BLaER1 (cell line): ENCODE data around the gene CENPB.

Experiments
- H3K27ac ChIP-seq: shearing (Covaris generic); formaldehyde crosslinking; 2 replicates; pipeline ENCODE4 v1.8.1; 2022
- H3K27me3 ChIP-seq: shearing (Covaris generic); formaldehyde crosslinking; 2 replicates; pipeline ENCODE4 v1.8.1; 2022
- H3K36me3 ChIP-seq: shearing (Covaris generic); formaldehyde crosslinking; 2 replicates; pipeline ENCODE4 v1.8.1; 2022
- H3K4me1 ChIP-seq: shearing (Covaris generic); formaldehyde crosslinking; 2 replicates; pipeline ENCODE4 v1.8.1; 2022
- H3K4me2 ChIP-seq: shearing (Covaris generic); formaldehyde crosslinking; 2 replicates; pipeline ENCODE4 v1.8.1; 2022
- H3K4me3 ChIP-seq: shearing (Covaris generic); formaldehyde crosslinking; 2 replicates; pipeline ENCODE4 v1.8.1; 2022
- H3K9ac ChIP-seq: shearing (Covaris generic); formaldehyde crosslinking; 2 replicates; pipeline ENCODE4 v1.8.1; 2022
- H3K9me3 ChIP-seq: shearing (Covaris generic); formaldehyde crosslinking; 2 replicates; pipeline ENCODE4 v1.8.1; 2022
- H4K20me1 ChIP-seq: shearing (Covaris generic); formaldehyde crosslinking; 2 replicates; pipeline ENCODE4 v1.8.1; 2022
- Cebpa-rat ChIP-seq: shearing (Covaris generic); IDR thresholded peaks from 2 replicates; pipeline ENCODE4 v1.8.1; 2022

CENPB gene

GRCh38 chr20:3812259-3812681 lies 25.7 kb upstream of the CENPB start:
- Histone ChIP-seq H3K4me3 (no peak overlapping the region), H3K36me3 (no peaks in the 10 kb centered on the region), H3K9ac (no peak overlapping the region), H3K27ac (peak overlapping the region; percentile 66), H3K9me3 (no peaks in the 10 kb centered on the region), H3K4me1 (peaks cover 37% of the 10 kb centered on the region), H4K20me1 (no peaks in the 10 kb centered on the region), H3K4me2 (peak overlapping the region; percentile 69), H3K27me3 (no peaks in the 10 kb centered on the region)
- TF ChIP-seq Cebpa-rat, result no peak

GRCh38 chr20:3811467-3812258 lies 25.1 kb upstream of the CENPB start:
- Histone ChIP-seq H3K4me2 (peak overlapping the region; percentile 69), H3K4me3 (no peak overlapping the region), H3K36me3 (no peaks in the 10 kb centered on the region), H4K20me1 (no peaks in the 10 kb centered on the region), H3K27ac (peak overlapping the region; percentile 66), H3K27me3 (no peaks in the 10 kb centered on the region), H3K9ac (peak overlapping the region; percentile 44; the same call in 1 of the 2 replicates), H3K9me3 (no peaks in the 10 kb centered on the region), H3K4me1 (peaks cover 42% of the 10 kb centered on the region)
- TF ChIP-seq Cebpa-rat, result peak; percentile 79

- no peak overlapping the region for H3K27ac ChIP-seq
- H4K20me1 ChIP-seq, result no peaks in the 10 kb centered on the region
- H3K4me1 ChIP-seq, result peaks cover 43% of the 10 kb centered on the region
- no peak overlapping the region for H3K4me2 ChIP-seq
- H3K9ac ChIP-seq, result no peak overlapping the region
- H3K9me3 ChIP-seq, result no peaks in the 10 kb centered on the region
- H3K4me3 ChIP-seq, result no peak overlapping the region
- peaks cover 26% of the 10 kb centered on the region for H3K36me3 ChIP-seq
- TF ChIP-seq Cebpa-rat, result no peak
- no peaks in the 10 kb centered on the region for H3K27me3 ChIP-seq
Observed at GRCh38 chr20:3808544-3808943, 22.0 kb upstream of the CENPB start.

GRCh38 chr20:3804781-3805180 lies 18.2 kb upstream of the CENPB start:
- H3K9me3 ChIP-seq, result no peaks in the 10 kb centered on the region
- no peaks in the 10 kb centered on the region for H3K27me3 ChIP-seq
- H3K4me2 ChIP-seq, result no peak overlapping the region
- no peak overlapping the region for H3K4me3 ChIP-seq
- H3K27ac ChIP-seq, result no peak overlapping the region
- H3K9ac ChIP-seq, result no peak overlapping the region
- no peaks in the 10 kb centered on the region for H4K20me1 ChIP-seq
- H3K4me1 ChIP-seq, result peaks cover 61% of the 10 kb centered on the region
- TF ChIP-seq Cebpa-rat, result no peak
- peaks cover 61% of the 10 kb centered on the region for H3K36me3 ChIP-seq

GRCh38 chr20:3804254-3804751 lies 17.8 kb upstream of the CENPB start:
- Histone ChIP-seq H3K4me2 (no peak overlapping the region), H3K9me3 (no peaks in the 10 kb centered on the region), H3K27me3 (no peaks in the 10 kb centered on the region), H4K20me1 (no peaks in the 10 kb centered on the region), H3K36me3 (peaks cover 65% of the 10 kb centered on the region), H3K4me3 (no peak overlapping the region), H3K9ac (no peak overlapping the region), H3K27ac (no peak overlapping the region; the same call in 1 of the 2 replicates), H3K4me1 (peaks cover 66% of the 10 kb centered on the region)
- TF ChIP-seq Cebpa-rat, result peak; percentile 12; the same call in 1 of the 2 replicates

GRCh38 chr20:3803854-3804253 lies 17.3 kb upstream of the CENPB start:
- Histone ChIP-seq H3K9ac (no peak overlapping the region), H3K4me2 (no peak overlapping the region), H3K36me3 (peaks cover 65% of the 10 kb centered on the region), H3K4me1 (peaks cover 71% of the 10 kb centered on the region), H4K20me1 (no peaks in the 10 kb centered on the region), H3K27me3 (no peaks in the 10 kb centered on the region), H3K4me3 (no peak overlapping the region), H3K9me3 (no peaks in the 10 kb centered on the region), H3K27ac (peak overlapping the region; percentile 24; the same call in 1 of the 2 replicates)
- no peak for TF ChIP-seq Cebpa-rat

GRCh38 chr20:3803289-3803688 lies 16.7 kb upstream of the CENPB start:
- Histone ChIP-seq H3K9me3 (no peaks in the 10 kb centered on the region), H3K4me3 (no peak overlapping the region), H4K20me1 (no peaks in the 10 kb centered on the region), H3K27me3 (no peaks in the 10 kb centered on the region), H3K9ac (no peak overlapping the region), H3K4me1 (peaks cover 76% of the 10 kb centered on the region), H3K36me3 (peaks cover 69% of the 10 kb centered on the region), H3K27ac (peak overlapping the region; percentile 24; the same call in 1 of the 2 replicates), H3K4me2 (peak overlapping the region; percentile 67)
- TF ChIP-seq Cebpa-rat, result no peak

GRCh38 chr20:3802524-3803239 lies 16.1 kb upstream of the CENPB start:
- Histone ChIP-seq H3K4me3 (no peak overlapping the region), H3K4me2 (peak overlapping the region; percentile 67), H3K27me3 (no peaks in the 10 kb centered on the region), H3K36me3 (peaks cover 72% of the 10 kb centered on the region), H3K27ac (peak overlapping the region; percentile 24), H4K20me1 (no peaks in the 10 kb centered on the region), H3K9me3 (no peaks in the 10 kb centered on the region), H3K9ac (no peak overlapping the region; the same call in 1 of the 2 replicates), H3K4me1 (peaks cover 77% of the 10 kb centered on the region)
- TF ChIP-seq Cebpa-rat, result peak; percentile 50; the same call in 1 of the 2 replicates

- Histone ChIP-seq H4K20me1 (peaks cover 2% of the 10 kb centered on the region; the same call in 1 of the 2 replicates), H3K27ac (peak overlapping the region; percentile 24; the same call in 1 of the 2 replicates), H3K9ac (no peak overlapping the region), H3K36me3 (peaks cover 79% of the 10 kb centered on the region), H3K4me2 (peak overlapping the region; percentile 67), H3K27me3 (no peaks in the 10 kb centered on the region), H3K9me3 (no peaks in the 10 kb centered on the region), H3K4me3 (no peak overlapping the region), H3K4me1 (peaks cover 77% of the 10 kb centered on the region)
- TF ChIP-seq Cebpa-rat, result no peak
Observed at GRCh38 chr20:3801846-3802245, 15.3 kb upstream of the CENPB start.
